ENCODE results near the gene FAF1.

GRCh38 chr1:50793521-50793920 lies 166.5 kb downstream of the FAF1 start:
- no peak for TF ChIP-seq CTCF (IDR thresholded peaks at IDR 0.05; ENCODE audit: insufficient read depth, low read length, poor library complexity, severe bottlenecking)
- no peak for TF ChIP-seq EZH2phosphoT487 (conservative IDR thresholded peaks at IDR 0.05; ENCODE audit: low read length)
